ENCODE data around the gene RBBP6. TPM values are rescaled to one million over a fixed set of nuclear protein-coding genes. Genes with fewer than 3 reads are reported as not detected.
A peak's percentile ranks its signal among the peaks of the same experiment; 100 is the strongest.

RBBP6 gene
- total RNA-seq, 4 donors from 2014 or later: 39.0 to 110 (median 53.5) TPM

GRCh38 chr16:24523569-24523968 is 15.8 kb upstream of the RBBP6 start:
- no peak for DNase-seq (ENCODE audit: low spot score in 2 of 2)
- no peak overlapping the region for H3K4me3 ChIP-seq
- H3K27ac ChIP-seq: no peak overlapping the region
- peaks cover 0 to 3% (median 0%) of the 10 kb centered on the region in 4 donors for H3K4me1 ChIP-seq
- TF ChIP-seq CTCF (IDR thresholded peaks at IDR 0.05): no peak
- TF ChIP-seq EP300 (IDR thresholded peaks at IDR 0.05): no peak
- no peak for TF ChIP-seq POLR2A (IDR thresholded peaks at IDR 0.05)
- 55 to 69% methylated on average over 8 of the region's 8 CpGs for WGBS, 2 donors
- H3K36me3 ChIP-seq: no peaks in the 10 kb centered on the region
- H3K9me3 ChIP-seq: no peaks in the 10 kb centered on the region
- no peaks in the 10 kb centered on the region for H3K27me3 ChIP-seq

DNA sequence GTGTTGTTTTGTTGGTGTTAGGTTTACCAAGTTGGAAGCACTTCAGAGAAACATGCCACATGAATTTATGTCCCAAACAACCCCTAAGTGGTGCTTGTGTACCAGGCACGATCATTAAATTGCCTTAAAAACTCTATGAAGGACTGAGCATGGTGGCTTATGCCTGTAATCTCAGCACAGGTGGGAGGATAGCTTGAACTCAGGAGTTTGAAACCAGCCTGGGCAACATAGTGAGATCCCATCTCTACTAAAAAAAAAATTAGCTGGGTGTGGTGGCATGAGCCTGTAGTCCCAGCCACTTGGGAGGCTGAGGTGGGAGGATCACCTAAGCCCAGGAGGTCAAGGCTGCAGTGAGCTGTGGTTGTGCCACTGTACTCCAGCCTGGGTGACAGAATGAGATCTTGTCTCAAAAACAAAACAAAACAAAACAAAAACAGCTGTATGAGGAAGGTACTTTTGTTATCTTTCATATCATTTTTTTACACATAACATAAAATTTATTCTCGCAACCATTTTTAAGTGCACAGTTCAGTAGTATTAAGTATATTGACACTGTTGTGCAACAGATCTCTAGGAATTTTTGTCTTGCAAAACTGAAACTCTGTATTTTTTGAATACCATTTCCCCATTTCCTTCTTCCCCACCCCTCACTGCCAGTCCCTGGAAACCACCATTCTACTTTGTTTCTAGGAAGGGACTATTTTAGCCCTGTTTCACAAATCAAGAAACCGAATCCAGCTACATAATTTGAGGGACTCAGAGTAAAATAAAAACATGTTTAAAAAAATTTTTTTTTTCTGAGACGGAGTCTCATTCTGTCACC is 14.3 kb upstream of the RBBP6 start:
- no peaks in the 10 kb centered on the region for H3K27me3 ChIP-seq
- DNase-seq (ENCODE audit: low spot score in 2 of 2): no peak
- TF ChIP-seq POLR2A (IDR thresholded peaks at IDR 0.05) (no peak), EP300 (IDR thresholded peaks at IDR 0.05) (no peak), CTCF (IDR thresholded peaks at IDR 0.05) (no peak)
- peaks cover 0 to 3% (median 0%) of the 10 kb centered on the region in 4 donors for H3K4me1 ChIP-seq
- WGBS, 2 donors: 70 to 73% methylated on average over 4 of the region's 4 CpGs
- no peak overlapping the region for H3K4me3 ChIP-seq
- no peaks in the 10 kb centered on the region for H3K36me3 ChIP-seq
- H3K27ac ChIP-seq: no peak overlapping the region
- H3K9me3 ChIP-seq: no peaks in the 10 kb centered on the region

- H3K27me3 ChIP-seq: no peaks in the 10 kb centered on the region
- H3K9me3 ChIP-seq: no peaks in the 10 kb centered on the region
- no peak overlapping the region for H3K4me3 ChIP-seq
- DNase-seq (ENCODE audit: low spot score in 2 of 2): no peak
- TF ChIP-seq CTCF (IDR thresholded peaks at IDR 0.05) (no peak), EP300 (IDR thresholded peaks at IDR 0.05) (no peak), POLR2A (IDR thresholded peaks at IDR 0.05) (no peak)
- peaks cover 0 to 3% (median 0%) of the 10 kb centered on the region in 4 donors for H3K4me1 ChIP-seq
- WGBS, 2 donors: 47 to 49% methylated on average over 7 of the region's 7 CpGs
- H3K36me3 ChIP-seq: no peaks in the 10 kb centered on the region
- peak overlapping the region in 1 of 4 donors; percentile 55 for H3K27ac ChIP-seq
These were observed 13.3 kb upstream of the RBBP6 start for GRCh38 chr16:24525970-24526559.

GRCh38 chr16:24526701-24527495 is 12.5 kb upstream of the RBBP6 start:
- DNase-seq (ENCODE audit: low spot score in 2 of 2): no peak
- WGBS, 2 donors: 82 to 83% methylated on average over 9 of the region's 9 CpGs
- H3K36me3 ChIP-seq: no peaks in the 10 kb centered on the region
- H3K9me3 ChIP-seq: no peaks in the 10 kb centered on the region
- no peak overlapping the region for H3K4me3 ChIP-seq
- H3K27ac ChIP-seq: no peak overlapping the region
- no peaks in the 10 kb centered on the region for H3K27me3 ChIP-seq
- TF ChIP-seq CTCF (IDR thresholded peaks at IDR 0.05) (no peak), POLR2A (IDR thresholded peaks at IDR 0.05) (no peak), EP300 (IDR thresholded peaks at IDR 0.05) (no peak)
- peaks cover 0 to 3% (median 0%) of the 10 kb centered on the region in 4 donors for H3K4me1 ChIP-seq

Measured in tibial nerve (tissue), 4 donors.